Jurkat, Clone E6-1 (cell line): Measurements from ENCODE around the gene THUMPD1.
A peak's percentile ranks its signal among the peaks of the same experiment; 100 is the strongest.
"Not testable (repeated sequence)": the region's sequence is repeated elsewhere in the genome, so short reads cannot be mapped to it uniquely, and the experiment has no call there.

Experiments
- DNase-seq: peaks from one replicate; pipeline ENCODE4 v3.0.0-alpha.2; 2011; ENCODE audit warnings: low read depth, low spot score
- H3K4me3 ChIP-seq: 2 replicates; pipeline ENCODE4 v1.5.1; 2011; ENCODE audit warnings: mild to moderate bottlenecking, low read length, control low read depth, moderate library complexity

THUMPD1 gene

GRCh38 chr16:20753727-20754126 lies 12.1 kb upstream of the THUMPD1 start:
- no peak for DNase-seq
- no peak overlapping the region for H3K4me3 ChIP-seq

- no peak overlapping the region for H3K4me3 ChIP-seq
- no peak for DNase-seq
Measured at GRCh38 chr16:20750558-20750957, 8.9 kb upstream of the THUMPD1 start.

DNA sequence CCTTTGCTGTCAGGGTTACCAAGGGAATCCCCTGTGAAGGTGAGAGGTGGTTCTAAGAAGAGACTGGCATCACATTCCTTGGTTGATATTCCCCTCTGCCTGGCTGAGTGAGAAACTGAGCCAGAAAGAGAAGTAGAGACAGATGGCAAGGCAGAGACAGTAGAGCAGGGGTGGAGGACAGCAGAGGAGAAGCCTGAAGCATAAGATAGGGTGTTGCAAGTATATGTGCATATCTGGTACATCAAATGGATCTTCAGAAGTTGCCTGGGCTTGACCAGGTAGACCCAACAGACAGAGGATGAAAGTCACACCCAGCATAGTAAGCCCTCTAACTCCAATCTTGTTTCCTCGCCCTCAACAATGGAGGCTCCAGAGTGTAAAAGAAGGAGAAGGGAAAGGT lies 7.9 kb upstream of the THUMPD1 start:
- no peak overlapping the region for H3K4me3 ChIP-seq
- DNase-seq, result no peak

DNA sequence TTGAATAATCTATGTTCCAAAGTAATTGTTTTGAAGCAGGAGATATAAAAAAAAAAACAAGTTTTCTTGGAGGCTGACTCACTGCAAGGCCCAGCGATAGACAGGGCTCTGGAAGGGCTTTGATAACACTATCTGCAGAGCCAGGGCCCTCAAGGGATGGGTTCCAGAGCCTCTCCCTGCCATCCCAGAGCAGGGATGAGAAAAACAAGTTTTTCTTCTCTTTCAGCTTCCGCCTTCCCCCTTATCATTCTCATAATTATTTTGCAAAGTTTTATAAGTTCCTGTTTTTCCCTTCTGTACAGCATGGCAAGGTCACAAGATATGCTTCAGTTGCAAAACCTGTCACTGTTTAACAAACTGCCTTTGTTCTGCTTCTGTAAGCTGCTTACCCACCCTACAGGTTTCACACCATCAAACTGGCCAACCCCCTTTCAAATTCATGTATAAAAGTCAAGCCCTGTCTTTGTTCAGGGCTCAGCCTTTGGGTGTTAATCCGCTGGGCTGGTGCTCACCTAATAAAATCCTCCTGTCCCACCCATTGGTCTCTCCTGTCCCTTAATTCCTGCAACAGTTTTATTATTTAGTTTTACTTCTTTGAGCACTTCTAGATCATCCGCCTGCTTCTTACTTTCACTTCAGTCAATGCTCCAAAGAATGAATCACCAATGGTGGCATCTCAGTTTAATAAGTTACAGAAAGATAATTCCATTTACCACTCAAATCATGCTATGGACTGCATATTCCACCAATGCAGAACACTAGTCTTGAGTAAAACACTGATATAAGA lies 5.6 kb upstream of the THUMPD1 start:
- DNase-seq, result no peak
- H3K4me3 ChIP-seq, result no peak overlapping the region

- no peak overlapping the region for H3K4me3 ChIP-seq
- DNase-seq, result no peak
Measured at GRCh38 chr16:20746461-20746860, 4.8 kb upstream of the THUMPD1 start.

GRCh38 chr16:20744922-20745440 lies 3.4 kb upstream of the THUMPD1 start:
- H3K4me3 ChIP-seq, result no peak overlapping the region
- DNase-seq, result no peak

DNA sequence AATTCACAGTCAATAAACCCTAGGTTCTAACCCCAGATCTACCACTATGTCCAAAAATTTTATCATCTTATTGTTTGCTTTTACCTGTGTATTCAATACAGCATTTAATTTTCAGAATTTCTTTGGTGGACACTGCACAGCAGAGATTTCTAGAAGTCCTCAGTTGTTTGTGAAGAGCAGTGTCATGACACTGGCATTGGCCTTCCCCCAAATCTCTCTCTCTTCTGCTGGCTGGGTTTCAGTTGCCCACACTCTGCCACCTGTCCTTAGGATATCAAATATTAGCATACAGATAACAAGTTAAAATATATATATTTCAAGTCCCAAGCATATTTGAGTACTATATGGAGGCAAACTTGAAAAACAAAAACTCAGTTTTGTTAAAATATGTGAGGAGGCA lies 2.0 kb upstream of the THUMPD1 start:
- DNase-seq, result no peak

GRCh38 chr16:20740901-20741521 lies 607 bp downstream of the THUMPD1 start:
- peak overlapping the region; percentile 95 for H3K4me3 ChIP-seq
- DNase-seq, result peak; percentile 79

More for the DNA sequence above, 2.0 kb upstream of the THUMPD1 start:
- no peak overlapping the region for H3K4me3 ChIP-seq

GRCh38 chr16:20740007-20740883 lies 1.4 kb downstream of the THUMPD1 start:
- DNase-seq, result peak; percentile 26
- H3K4me3 ChIP-seq, result peak overlapping the region; percentile 95

- DNase-seq, result no peak
- H3K4me3 ChIP-seq, result no peak overlapping the region
Measured at GRCh38 chr16:20735490-20735889, 6.1 kb downstream of the THUMPD1 start.

DNA sequence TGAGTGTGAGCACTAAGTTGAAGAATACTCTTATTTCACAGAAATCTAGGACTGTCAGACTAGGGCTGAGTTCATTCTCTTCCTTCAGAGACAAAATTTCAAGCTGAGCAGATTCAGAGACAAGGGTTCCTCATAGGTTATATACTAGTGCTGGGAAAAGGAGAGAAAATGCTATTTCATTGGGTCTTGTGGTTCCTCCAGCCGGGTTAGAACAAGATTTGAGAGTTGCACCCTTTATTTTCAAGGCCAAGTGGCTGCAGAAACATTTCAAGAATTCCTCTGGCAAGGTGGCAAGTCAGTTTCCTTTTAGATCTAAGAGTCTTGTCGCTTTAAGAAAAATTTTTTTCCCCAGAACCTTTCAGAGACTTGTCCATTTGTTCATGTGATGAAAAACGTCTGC lies 6.8 kb downstream of the THUMPD1 start:
- H3K4me3 ChIP-seq, result no peak overlapping the region
- no peak for DNase-seq

GRCh38 chr16:20734056-20734455 lies 7.6 kb downstream of the THUMPD1 start:
- DNase-seq, result no peak
- H3K4me3 ChIP-seq, result no peak overlapping the region

DNA sequence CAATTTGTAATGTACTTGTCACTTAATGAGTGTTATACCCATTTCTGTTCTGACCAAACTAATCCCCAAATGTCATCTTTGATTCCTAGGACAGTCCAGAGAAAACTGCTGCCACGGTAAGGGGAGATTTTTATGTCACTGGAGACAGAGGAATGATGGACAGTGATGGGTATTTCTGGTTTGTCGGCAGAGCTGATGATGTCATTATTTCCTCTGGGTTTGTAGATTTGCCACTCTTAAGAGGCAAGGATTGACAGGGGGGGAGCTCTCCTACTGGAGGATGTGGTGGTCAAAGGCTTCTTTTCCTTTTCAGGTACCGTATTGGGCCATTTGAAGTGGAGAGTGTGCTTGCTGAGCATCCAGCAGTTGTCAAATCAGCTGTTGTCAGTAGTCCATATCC lies 12.5 kb downstream of the THUMPD1 start:
- no peak for DNase-seq
- no peak overlapping the region for H3K4me3 ChIP-seq

DNA sequence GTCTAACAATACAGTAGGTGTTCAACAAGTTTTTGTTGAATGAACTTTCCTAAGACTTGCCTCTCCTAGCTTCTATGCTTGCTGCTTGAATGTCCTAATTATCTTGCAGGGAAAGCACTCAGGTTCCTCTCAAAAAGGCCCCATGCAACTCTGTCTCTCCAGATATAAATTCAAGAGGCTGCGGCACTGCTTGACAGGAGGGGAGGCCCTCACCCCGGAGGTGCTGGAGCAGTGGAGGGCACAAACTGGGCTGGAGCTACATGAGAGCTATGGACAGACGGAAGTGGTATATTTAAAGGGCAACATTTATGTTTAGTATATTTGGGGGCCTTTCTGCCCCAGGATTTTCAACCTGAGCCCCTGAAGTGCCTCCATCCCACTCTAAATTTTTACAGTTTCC lies 14.4 kb downstream of the THUMPD1 start:
- H3K4me3 ChIP-seq, result no peak overlapping the region
- DNase-seq, result no peak

DNA sequence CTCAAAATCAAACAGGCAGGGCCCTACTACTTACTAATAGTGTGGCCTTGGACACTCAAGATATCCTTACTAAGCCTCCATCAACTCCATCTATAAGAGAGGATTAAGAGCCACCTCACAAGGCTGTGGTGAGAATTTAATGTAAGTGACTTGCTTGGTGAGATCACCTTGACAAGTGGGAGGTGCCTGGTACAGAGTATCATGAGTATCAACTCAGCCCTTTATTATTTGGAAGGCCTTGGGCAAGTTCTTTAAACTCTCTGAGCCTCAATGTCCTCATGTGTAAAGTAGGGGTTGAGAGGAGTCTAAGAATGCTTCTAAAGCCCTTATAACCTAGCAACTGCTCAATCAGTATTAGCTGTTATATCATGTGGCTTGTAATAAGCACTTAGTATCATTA lies 15.0 kb downstream of the THUMPD1 start:
- H3K4me3 ChIP-seq, result no peak overlapping the region
- DNase-seq, result no peak

- H3K4me3 ChIP-seq, result no peak overlapping the region
- no peak for DNase-seq
Measured at GRCh38 chr16:20720251-20720650, 21.4 kb downstream of the THUMPD1 start.

DNA sequence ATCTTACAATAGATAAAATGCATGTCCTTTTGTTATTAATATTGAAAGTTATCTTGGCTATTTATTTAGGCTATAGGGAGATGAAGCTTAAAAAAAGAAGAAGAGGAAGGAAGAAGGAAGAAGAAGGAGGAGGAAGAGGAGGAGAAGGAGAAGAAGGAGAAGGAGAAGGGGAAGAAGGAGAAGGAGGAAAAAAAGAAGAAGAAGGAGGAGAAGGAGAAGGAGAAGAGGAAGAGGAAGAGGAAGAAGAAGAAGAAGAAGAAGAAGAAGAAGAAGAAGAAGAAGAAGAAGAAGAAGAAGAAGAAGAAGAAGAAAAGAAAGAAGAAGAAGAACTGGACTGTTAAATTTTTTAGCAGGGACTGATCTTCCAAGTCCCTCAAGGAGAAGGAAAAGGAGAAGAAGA lies 23.9 kb downstream of the THUMPD1 start:
- not testable (repeated sequence) for DNase-seq

DNA sequence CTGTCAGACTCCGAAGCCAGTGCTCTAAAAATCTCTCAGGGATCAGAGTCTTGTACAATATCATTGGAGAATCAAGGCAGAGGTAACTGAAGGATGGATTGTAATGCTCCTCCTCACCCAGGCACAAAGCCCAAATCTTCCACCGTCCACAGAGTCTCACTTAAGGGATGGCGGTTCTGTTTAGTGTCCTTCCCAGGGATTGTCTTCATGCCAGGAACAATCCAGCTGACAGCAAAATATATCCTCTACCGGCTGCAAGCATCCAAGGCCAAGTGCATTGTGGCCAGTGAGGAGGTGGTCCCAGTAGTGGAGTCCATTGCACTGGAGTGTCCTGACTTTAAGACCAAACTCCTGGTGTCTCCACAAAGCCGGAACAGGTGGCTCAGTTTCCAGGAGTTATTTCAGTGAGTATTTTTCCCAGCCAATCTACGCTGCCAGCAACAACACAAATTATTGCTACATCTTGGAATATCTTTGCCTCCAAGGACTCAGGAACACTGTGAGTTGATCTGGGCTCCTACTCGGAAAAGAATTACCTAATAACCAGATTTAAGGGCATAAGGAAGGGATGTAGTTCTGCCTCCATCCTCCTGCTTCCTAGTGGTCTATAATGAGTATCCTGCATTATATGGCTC lies 30.2 kb downstream of the THUMPD1 start:
- H3K4me3 ChIP-seq, result no peak overlapping the region
- no peak for DNase-seq

More for the DNA sequence above, 23.9 kb downstream of the THUMPD1 start:
- H3K4me3 ChIP-seq, result not testable (repeated sequence)

DNA sequence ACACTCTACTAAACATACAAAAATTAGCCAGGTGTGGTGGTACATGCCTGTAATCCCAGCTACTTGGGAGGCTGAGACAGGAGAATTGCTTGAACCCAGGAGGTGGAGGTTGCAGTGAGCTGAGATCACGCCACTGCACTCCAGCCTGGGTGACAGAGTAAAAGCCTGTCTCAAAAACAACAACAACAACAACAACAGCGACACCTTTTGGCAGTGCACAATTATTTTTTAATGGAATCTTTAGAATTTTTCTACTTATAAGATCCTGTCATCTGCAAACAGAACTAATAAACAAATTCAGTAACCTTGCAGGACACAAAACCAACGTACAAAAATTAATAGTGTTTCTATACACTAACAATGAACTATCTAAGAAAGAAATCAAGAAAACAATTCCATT lies 33.5 kb downstream of the THUMPD1 start:
- peak; percentile 10 for DNase-seq
- not testable (repeated sequence) for H3K4me3 ChIP-seq
